HEK293 (cell line): ENCODE measurements around the gene NKAPL.

ENCODE experiments used
- CTCF ChIP-seq: fragments of 450-650 bp; formaldehyde crosslinking; IDR thresholded peaks from 2 replicates; pipeline ENCODE4 v1.5.1; 2016; ENCODE audit warnings: missing biosample characterization, missing genetic modification characterization
- ELK4 ChIP-seq: IDR thresholded peaks from 2 replicates; pipeline ENCODE4 v1.6.1; 2011; ENCODE audit warnings: mild to moderate bottlenecking, low read depth, low read length, borderline replicate concordance
- SP2 ChIP-seq: fragments of 450-650 bp; formaldehyde crosslinking; IDR thresholded peaks from 2 replicates; pipeline ENCODE4 v1.5.1; 2016; ENCODE audit warnings: missing biosample characterization, missing genetic modification characterization
- ZBTB1 ChIP-seq: fragments of 450-650 bp; formaldehyde crosslinking; IDR thresholded peaks from 2 replicates; pipeline ENCODE4 v1.5.1; 2016; ENCODE audit warnings: missing biosample characterization, missing genetic modification characterization
- ZNF146 ChIP-seq: fragments of 450-650 bp; formaldehyde crosslinking; IDR thresholded peaks from 2 replicates; pipeline ENCODE4 v1.5.1; 2016; ENCODE audit warnings: missing biosample characterization, missing genetic modification characterization
- TF ChIP-seq, protein P1 (sequence below): fragments of 450-650 bp; formaldehyde crosslinking; IDR thresholded peaks from 2 replicates; pipeline ENCODE4 v1.5.1; 2016; ENCODE audit warnings: missing biosample characterization, missing genetic modification characterization

DNA sequence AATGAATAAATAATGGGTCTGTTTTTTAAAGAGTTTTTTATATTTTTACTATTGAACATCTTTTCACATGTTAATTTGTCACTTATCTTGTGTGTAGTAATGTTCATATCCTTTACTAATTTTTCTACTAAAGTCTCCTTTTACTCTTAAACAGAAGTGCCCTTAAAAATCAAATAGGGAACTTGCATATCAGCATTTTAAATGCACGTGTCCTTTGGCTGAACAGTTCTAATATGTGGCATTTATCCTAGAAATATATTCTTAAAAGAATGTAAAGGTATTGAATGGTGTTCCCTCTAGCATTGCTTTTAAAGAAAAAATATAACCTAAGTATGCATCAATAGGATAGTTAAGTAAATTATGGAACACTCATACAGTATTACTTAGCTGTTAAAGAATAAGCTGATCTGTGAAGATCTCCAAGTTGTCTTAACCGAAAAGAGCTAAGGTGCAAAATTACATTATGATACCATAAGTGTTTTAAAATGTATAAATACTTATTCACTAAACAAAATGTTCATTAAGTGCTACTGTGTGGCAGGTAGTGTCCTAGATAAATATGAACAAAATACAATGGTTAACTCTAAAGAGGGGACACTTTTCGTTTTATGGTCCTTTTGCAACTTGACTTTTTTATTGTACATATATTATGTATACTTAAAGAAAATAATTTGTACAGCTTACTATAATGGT, 21.6 kb downstream of the NKAPL start:
- TF ChIP-seq, protein P1, sequence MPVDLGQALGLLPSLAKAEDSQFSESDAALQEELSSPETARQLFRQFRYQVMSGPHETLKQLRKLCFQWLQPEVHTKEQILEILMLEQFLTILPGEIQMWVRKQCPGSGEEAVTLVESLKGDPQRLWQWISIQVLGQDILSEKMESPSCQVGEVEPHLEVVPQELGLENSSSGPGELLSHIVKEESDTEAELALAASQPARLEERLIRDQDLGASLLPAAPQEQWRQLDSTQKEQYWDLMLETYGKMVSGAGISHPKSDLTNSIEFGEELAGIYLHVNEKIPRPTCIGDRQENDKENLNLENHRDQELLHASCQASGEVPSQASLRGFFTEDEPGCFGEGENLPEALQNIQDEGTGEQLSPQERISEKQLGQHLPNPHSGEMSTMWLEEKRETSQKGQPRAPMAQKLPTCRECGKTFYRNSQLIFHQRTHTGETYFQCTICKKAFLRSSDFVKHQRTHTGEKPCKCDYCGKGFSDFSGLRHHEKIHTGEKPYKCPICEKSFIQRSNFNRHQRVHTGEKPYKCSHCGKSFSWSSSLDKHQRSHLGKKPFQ (tag by site-specific recombination): no peak
- no peak for TF ChIP-seq CTCF (tag by site-specific recombination)
- no peak for TF ChIP-seq ZNF146
- no peak for TF ChIP-seq ELK4
- TF ChIP-seq SP2 (tag by site-specific recombination): no peak
- no peak for TF ChIP-seq ZBTB1 (tag by site-specific recombination)
